Measurements from ENCODE around the gene CHN2. TPM values are rescaled to one million over a fixed set of nuclear protein-coding genes. Genes with fewer than 3 reads are reported as not detected.

Gene CHN2
- polyA plus RNA-seq, 1 donor from 2014 or later: 136 TPM

DNA sequence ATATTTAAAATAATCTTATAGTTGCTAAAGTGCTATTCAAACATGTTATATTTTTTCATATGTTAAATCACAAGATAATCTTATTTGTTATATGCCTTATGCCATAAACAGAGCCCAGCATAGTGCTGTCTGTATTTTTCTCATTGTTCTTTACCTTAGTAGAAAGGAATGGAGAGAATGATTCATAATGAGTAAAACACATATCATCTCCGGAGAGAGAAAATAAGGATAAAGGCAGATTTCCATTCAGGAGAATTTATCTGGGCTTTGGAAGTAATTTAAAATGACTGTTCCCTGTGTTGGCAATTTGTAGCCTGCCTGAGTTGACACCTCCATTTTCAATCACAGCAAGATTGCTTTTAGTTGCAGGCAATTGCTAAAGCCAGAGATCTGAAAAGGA, 30.2 kb downstream of the CHN2 start:
- H3K27ac ChIP-seq (ENCODE audit: low read length): peak overlapping the region; percentile 76

DNA sequence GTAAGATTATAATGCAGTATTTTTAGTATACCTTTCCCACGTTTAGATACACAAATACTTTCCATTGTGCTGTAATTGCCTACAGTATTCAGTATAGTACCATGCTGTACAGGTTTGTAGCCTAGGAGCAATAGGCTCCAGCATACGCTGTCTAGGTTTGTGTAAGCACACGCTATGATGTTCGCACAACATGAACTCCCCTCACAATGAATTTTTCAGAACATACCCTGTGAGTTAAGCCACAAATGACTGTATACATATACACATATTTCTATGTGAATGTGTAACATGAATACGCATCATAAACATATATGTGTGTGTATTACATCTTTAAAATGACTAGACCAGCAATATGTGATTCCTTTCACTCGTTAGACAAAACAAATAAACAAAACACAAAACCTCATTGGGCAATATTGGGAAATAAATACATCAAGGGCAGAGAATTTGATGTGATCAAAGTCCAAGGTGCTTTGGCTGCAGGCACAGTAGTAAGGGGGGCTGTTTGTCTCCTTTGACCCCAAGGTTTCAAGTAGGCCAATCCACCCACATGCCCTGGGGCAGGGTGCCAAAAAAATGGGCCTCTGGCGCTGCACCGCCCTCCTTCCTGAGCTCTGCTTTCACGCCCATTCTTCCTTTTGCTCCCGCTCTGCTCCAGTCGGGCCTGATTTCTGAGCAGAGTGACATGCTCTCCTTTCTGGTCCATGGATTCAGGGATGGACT, 33.9 kb downstream of the CHN2 start:
- Histone ChIP-seq H3K36me3 (ENCODE audit: insufficient read depth, low read length) (no peaks in the 10 kb centered on the region), H3K4me2 (ENCODE audit: low read length) (no peak overlapping the region), H3K79me2 (replicated peaks; ENCODE audit: insufficient read depth, low read length) (peaks cover 60% of the 10 kb centered on the region), H2AFZ (ENCODE audit: low read depth, low read length) (no peak overlapping the region), H3K9me3 (ENCODE audit: low read length) (no peaks in the 10 kb centered on the region), H3K9ac (ENCODE audit: low read length) (no peak overlapping the region), H3K4me3 (ENCODE audit: low read length) (no peak overlapping the region), H3F3A (ENCODE audit: insufficient read depth, low read length, poor library complexity, severe bottlenecking) (no peaks in the 10 kb centered on the region), H3K27me3 (ENCODE audit: insufficient read depth, low read depth, low read length) (no peaks in the 10 kb centered on the region), H4K20me1 (ENCODE audit: insufficient read depth) (no peaks in the 10 kb centered on the region), H3K27ac (ENCODE audit: low read length) (no peak overlapping the region), H3K9me2 (ENCODE audit: insufficient read depth, low read length) (no peaks in the 10 kb centered on the region)
- TF ChIP-seq SMC3 (conservative IDR thresholded peaks at IDR 0.05; ENCODE audit: poor library complexity) (no peak), MXI1 (conservative IDR thresholded peaks at IDR 0.05; ENCODE audit: poor library complexity, severe bottlenecking) (no peak), POLR2AphosphoS5 (IDR thresholded peaks at IDR 0.05) (no peak), TAF1 (IDR thresholded peaks at IDR 0.05; ENCODE audit: low read depth) (no peak), RAD21 (conservative IDR thresholded peaks at IDR 0.05) (no peak)

More for the DNA sequence above, 30.2 kb downstream of the CHN2 start:
- Histone ChIP-seq H3F3A (ENCODE audit: insufficient read depth, low read length, poor library complexity, severe bottlenecking) (no peaks in the 10 kb centered on the region), H3K27me3 (ENCODE audit: insufficient read depth, low read depth, low read length) (no peaks in the 10 kb centered on the region), H4K20me1 (ENCODE audit: insufficient read depth) (no peaks in the 10 kb centered on the region), H3K79me2 (replicated peaks; ENCODE audit: insufficient read depth, low read length) (peaks cover 53% of the 10 kb centered on the region), H2AFZ (ENCODE audit: low read depth, low read length) (no peak overlapping the region), H3K4me2 (ENCODE audit: low read length) (peak overlapping the region; percentile 43), H3K9me2 (ENCODE audit: insufficient read depth, low read length) (no peaks in the 10 kb centered on the region), H3K9me3 (ENCODE audit: low read length) (no peaks in the 10 kb centered on the region), H3K4me3 (ENCODE audit: low read length) (peak overlapping the region; percentile 44), H3K36me3 (ENCODE audit: insufficient read depth, low read length) (no peaks in the 10 kb centered on the region), H3K9ac (ENCODE audit: low read length) (peak overlapping the region; percentile 8)
- TF ChIP-seq TAF1 (IDR thresholded peaks at IDR 0.05; ENCODE audit: low read depth) (no peak), RAD21 (conservative IDR thresholded peaks at IDR 0.05) (no peak), SMC3 (conservative IDR thresholded peaks at IDR 0.05; ENCODE audit: poor library complexity) (no peak), POLR2AphosphoS5 (IDR thresholded peaks at IDR 0.05) (peak; percentile 72), EZH2 (IDR thresholded peaks at IDR 0.05; ENCODE audit: borderline replicate concordance, insufficient read depth, low read length, poor library complexity, severe bottlenecking) (no peak), EP300 (conservative IDR thresholded peaks at IDR 0.05; ENCODE audit: poor library complexity, severe bottlenecking) (peak; percentile 50), MXI1 (conservative IDR thresholded peaks at IDR 0.05; ENCODE audit: poor library complexity, severe bottlenecking) (no peak)
- TF ChIP-seq, protein P1, sequence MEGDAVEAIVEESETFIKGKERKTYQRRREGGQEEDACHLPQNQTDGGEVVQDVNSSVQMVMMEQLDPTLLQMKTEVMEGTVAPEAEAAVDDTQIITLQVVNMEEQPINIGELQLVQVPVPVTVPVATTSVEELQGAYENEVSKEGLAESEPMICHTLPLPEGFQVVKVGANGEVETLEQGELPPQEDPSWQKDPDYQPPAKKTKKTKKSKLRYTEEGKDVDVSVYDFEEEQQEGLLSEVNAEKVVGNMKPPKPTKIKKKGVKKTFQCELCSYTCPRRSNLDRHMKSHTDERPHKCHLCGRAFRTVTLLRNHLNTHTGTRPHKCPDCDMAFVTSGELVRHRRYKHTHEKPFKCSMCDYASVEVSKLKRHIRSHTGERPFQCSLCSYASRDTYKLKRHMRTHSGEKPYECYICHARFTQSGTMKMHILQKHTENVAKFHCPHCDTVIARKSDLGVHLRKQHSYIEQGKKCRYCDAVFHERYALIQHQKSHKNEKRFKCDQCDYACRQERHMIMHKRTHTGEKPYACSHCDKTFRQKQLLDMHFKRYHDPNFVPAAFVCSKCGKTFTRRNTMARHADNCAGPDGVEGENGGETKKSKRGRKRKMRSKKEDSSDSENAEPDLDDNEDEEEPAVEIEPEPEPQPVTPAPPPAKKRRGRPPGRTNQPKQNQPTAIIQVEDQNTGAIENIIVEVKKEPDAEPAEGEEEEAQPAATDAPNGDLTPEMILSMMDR (IDR thresholded peaks at IDR 0.05; ENCODE audit: poor library complexity, severe bottlenecking): no peak
- TF ChIP-seq, protein P2, sequence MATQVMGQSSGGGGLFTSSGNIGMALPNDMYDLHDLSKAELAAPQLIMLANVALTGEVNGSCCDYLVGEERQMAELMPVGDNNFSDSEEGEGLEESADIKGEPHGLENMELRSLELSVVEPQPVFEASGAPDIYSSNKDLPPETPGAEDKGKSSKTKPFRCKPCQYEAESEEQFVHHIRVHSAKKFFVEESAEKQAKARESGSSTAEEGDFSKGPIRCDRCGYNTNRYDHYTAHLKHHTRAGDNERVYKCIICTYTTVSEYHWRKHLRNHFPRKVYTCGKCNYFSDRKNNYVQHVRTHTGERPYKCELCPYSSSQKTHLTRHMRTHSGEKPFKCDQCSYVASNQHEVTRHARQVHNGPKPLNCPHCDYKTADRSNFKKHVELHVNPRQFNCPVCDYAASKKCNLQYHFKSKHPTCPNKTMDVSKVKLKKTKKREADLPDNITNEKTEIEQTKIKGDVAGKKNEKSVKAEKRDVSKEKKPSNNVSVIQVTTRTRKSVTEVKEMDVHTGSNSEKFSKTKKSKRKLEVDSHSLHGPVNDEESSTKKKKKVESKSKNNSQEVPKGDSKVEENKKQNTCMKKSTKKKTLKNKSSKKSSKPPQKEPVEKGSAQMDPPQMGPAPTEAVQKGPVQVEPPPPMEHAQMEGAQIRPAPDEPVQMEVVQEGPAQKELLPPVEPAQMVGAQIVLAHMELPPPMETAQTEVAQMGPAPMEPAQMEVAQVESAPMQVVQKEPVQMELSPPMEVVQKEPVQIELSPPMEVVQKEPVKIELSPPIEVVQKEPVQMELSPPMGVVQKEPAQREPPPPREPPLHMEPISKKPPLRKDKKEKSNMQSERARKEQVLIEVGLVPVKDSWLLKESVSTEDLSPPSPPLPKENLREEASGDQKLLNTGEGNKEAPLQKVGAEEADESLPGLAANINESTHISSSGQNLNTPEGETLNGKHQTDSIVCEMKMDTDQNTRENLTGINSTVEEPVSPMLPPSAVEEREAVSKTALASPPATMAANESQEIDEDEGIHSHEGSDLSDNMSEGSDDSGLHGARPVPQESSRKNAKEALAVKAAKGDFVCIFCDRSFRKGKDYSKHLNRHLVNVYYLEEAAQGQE (IDR thresholded peaks at IDR 0.05; ENCODE audit: borderline replicate concordance): peak; percentile 93
